Fibroblast of skin of right biceps (primary cell): ENCODE results near the gene GMDS.
A peak's percentile ranks its signal among the peaks of the same experiment; 100 is the strongest.

ENCODE experiments used
- DNase-seq: peaks from one replicate; pipeline ENCODE4 v3.0.0-alpha.2; 2013

The GMDS gene

DNA sequence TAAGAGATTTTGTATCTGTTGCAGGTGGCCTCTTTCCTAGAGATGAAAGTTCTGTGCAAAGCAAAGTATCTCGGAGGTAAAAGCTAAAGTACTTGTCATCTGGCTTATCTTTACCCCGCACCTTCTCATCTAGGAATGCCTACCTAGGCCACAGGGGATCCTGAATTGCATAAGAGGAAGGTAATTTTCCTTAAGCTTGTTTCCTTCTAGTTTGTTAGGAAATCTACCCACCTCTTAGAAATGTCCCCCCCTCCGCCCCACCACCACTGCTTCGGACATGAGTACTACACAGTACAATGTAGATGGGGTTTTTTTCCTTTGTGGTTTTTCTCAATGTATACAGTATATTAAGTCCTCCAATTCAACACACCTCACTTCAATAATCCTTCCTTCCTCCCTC is 614.2 kb downstream of the GMDS start:
- DNase-seq: no peak

GRCh38 chr6:1630771-1631217 is 614.6 kb downstream of the GMDS start:
- peak; percentile 57 for DNase-seq

- DNase-seq: no peak
Measured at GRCh38 chr6:1630212-1630770, 615.1 kb downstream of the GMDS start.

- no peak for DNase-seq
Measured at GRCh38 chr6:1629316-1629715, 616.1 kb downstream of the GMDS start.

DNA sequence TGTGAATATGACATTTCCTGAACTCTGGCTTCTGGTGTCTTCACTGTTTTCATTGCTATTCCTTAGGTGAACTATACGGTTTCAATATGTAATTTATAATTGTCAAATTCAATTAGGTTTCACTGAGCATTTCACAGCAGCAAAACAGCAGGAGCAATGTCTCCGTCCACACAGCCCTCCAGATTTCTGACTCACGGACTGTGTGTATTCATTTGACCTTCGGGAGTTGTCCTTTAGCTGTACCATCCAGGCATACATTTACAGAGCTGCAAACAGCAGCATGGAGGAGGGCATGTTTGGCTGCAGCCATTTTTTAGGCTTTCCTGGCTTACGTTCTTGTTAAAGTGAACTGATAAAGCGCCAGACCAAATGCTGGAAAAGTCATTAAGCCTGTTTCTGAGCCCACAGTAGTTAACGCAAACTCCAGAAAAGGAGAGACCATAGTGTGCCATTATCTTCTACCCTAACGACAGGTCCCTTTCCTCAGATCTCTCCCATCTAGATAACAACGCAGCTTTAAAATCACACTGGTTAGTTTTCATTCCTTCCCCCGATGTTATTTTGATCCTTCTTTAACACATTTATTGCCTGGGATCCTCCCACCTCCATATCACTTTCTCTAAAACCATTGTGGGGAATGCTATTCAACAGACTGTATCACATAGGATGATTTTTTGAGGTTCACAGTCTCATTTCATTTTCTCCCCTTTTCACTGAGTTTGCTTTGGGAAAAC is 617.4 kb downstream of the GMDS start:
- no peak for DNase-seq

GRCh38 chr6:1626481-1626880 is 618.9 kb downstream of the GMDS start:
- DNase-seq: peak; percentile 51

DNA sequence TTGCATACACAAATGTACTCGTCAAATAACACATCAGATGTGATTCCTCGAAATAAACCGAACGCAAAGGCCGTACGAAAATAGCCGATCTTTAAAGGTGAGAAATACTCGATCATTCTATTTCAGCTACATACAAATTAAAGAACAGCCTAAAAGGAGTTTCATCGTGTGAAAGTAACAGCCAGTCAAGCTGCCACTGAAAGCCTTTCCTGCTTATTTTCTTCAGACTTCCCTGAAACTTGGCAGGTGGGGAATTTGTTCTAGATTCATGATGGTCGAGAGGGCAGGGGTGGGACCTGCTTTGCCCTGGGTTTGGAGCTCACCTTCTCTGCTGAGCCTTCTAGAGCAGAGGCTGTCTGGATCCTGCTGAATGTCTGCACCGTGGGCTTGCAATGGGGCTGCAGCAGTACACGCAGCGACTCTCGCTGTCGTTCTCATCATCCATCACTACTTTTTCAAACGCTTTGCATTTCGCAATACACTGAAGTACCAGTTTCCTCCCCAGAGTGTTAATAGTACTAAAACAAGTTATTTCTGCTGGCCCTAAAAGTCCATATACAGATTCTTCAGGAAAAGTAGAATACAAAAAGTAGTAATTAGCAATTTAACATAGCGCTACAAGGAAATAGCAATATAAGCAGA is 619.5 kb downstream of the GMDS start:
- no peak for DNase-seq

DNA sequence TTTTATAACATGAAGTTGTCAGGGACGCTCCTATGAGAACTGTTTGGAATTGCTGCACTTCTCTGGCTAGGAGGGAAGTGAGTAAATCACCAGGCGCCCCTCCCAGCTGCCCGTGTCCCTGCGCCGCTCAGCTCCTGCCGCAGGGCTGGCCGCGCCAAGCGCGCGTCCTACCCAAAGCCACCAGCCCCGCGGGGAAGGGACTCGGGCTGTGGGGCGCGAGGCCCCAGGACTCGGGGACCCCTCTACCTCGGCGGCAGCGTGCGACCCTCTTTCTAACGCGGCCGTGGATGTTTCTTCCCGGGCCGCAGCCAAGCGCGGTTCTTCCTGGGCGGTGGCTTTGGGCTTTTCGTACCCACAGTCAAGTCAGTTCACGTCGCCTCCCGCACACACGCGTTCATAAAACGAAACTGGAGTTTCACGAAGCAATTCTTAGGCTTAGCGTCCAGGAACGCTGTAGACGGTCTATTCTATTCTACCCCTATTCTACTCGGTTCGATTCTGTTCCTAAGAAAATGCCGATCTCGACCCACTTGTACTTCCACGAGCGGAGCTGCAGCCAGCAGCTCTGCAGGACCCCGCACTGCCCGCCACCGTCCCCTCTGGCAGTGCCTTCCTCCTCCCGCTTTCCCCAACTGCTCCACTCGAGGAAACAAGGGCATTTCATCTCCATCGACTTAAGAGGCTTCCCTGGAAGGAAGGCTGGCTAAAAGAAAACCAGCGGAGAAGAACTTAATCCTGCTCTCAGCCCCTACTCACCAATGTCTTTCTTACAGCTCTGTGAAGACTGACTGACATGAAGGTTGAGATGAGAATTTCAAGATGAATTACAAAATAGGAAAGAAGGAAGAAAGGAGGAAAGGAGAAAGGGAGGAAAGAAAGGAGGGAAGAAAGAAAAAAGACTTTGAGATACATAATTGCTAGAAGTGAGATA is 620.3 kb downstream of the GMDS start:
- DNase-seq: peak; percentile 48

- DNase-seq: no peak
Measured at GRCh38 chr6:1624058-1624850, 621.2 kb downstream of the GMDS start.

DNA sequence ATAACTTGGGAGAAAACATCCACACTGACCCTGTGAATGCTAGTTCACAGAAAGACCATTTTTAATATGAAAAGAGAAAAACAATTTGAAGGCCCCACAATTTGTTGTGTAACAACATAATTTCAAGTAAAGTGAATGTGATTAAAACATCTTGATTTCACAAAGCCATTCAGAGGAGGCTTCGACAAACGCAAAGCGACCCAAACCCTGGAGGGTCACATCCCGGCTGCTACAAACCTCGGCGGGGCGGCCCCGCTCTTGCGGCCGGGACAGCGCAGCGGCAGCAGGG is 621.7 kb downstream of the GMDS start:
- no peak for DNase-seq

GRCh38 chr6:1622851-1623768 is 622.3 kb downstream of the GMDS start:
- DNase-seq: no peak

GRCh38 chr6:1622220-1622850 is 623.1 kb downstream of the GMDS start:
- DNase-seq: no peak

DNA sequence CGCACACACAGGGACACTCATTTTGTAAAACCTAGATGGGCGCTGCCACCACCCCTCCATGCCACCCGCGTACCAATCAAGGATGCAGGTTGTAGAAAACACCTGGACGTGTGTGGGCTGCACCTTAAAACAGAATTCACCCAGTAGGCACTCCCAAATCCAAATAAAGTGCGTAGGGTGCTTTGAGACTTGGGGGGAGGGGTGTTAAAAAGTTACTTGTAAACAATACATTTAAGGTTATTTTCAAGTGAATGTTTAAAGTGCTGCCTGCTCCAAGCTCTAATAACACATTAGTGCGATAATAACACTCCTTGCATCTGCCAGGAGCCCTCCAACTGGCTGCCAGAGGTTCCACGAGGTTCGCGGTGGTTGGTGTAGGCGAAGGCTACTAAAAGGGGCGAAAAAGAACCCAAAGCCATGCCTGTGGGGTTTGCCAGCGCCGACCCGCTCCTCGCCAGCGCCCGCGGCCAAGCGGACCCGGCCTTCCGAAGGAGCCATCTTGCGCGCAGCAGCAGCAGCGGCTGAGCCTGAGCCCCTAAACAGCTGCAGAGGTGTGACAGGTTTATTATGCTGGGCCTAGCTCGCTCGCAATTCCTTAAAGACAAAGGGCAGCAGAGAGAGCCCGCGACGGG is 624.2 kb downstream of the GMDS start:
- DNase-seq: no peak

GRCh38 chr6:1620504-1621069 is 624.8 kb downstream of the GMDS start:
- no peak for DNase-seq

DNA sequence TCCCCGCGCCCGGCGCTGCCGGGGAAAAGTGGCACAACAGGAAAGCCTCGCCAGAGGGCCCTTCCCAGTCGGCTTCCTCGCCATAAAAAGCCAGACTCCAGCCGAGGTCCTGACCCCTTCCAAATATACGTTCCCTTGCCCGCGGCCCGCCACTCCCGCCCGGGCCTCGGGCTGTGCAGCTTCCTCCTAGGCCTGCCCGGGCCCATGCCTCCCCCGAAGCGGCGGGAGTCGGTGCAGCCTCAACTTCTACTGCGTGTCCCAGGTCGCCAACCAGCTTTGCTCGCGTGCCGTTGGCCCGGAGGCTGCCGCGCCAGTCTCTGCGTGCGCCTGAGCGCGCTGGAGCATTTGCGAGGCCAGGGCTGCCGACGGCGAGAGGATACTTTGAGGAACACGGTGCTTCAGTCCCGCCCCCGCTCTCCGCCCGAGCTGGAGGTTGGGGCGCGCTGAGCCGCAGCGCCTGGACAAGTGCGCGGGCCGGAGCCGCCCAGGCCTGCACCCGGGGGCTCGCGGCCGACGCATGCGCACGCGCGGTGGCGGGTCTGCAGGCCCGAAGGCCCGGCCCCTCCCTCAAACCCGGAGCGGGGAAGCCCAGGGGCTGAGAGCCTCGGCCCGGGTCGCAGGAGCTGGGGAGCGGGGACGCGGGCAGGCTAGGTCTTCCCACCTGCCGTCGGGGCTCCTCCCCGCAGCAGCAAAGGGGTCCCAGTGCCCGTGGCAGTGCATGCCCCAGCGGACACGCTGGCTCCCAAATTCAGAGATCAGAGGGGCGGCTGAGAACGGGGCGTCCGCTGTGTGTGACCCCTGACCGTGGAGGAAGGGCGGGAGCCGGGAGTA is 625.5 kb downstream of the GMDS start:
- DNase-seq: no peak

GRCh38 chr6:1619098-1619672 is 626.2 kb downstream of the GMDS start:
- no peak for DNase-seq

- no peak for DNase-seq
Measured at GRCh38 chr6:1618311-1619097, 626.9 kb downstream of the GMDS start.
